GM19239 (cell line): Measurements from ENCODE around the gene SMIM36.
A peak's percentile ranks its signal among the peaks of the same experiment; 100 is the strongest.
"Not testable (repeated sequence)": the region's sequence is repeated elsewhere in the genome, so short reads cannot be mapped to it uniquely, and the experiment has no call there.

Source experiments
- DNase-seq: peaks from one replicate; pipeline ENCODE4 v3.0.0; 2011; ENCODE audit warnings: low spot score; ENCODE audit not compliant: insufficient read length
- FAIRE-seq: peaks from 2 replicates; lab custom pipeline; 2011; peaks lifted over from hg19 to GRCh38; lab: Jason Lieb, UNC

SMIM36 gene

GRCh38 chr17:55437159-55437605 lies 74.1 kb downstream of the SMIM36 start:
- peak; percentile 58 for DNase-seq
- no peak for FAIRE-seq

- FAIRE-seq: peak; percentile 91
- no peak for DNase-seq
These were observed 74.8 kb downstream of the SMIM36 start for GRCh38 chr17:55436224-55437158.

GRCh38 chr17:55435408-55435807 lies 75.8 kb downstream of the SMIM36 start:
- no peak for DNase-seq
- FAIRE-seq: no peak

- no peak for DNase-seq
- FAIRE-seq: no peak
These were observed 76.5 kb downstream of the SMIM36 start for GRCh38 chr17:55434721-55435120.

- FAIRE-seq: peak; percentile 18
- DNase-seq: no peak
These were observed 77.4 kb downstream of the SMIM36 start for GRCh38 chr17:55433629-55434422.

GRCh38 chr17:55433029-55433628 lies 78.1 kb downstream of the SMIM36 start:
- peak; percentile 11 for FAIRE-seq
- DNase-seq: no peak

GRCh38 chr17:55432358-55433028 lies 78.8 kb downstream of the SMIM36 start:
- DNase-seq (no peak), FAIRE-seq (no peak)

- DNase-seq, FAIRE-seq: not testable (repeated sequence)
These were observed 79.3 kb downstream of the SMIM36 start for GRCh38 chr17:55431914-55432313.

GRCh38 chr17:55430541-55431288 lies 80.5 kb downstream of the SMIM36 start:
- DNase-seq: no peak
- FAIRE-seq: no peak

- FAIRE-seq: no peak
- no peak for DNase-seq
These were observed 83.7 kb downstream of the SMIM36 start for GRCh38 chr17:55427587-55427882.

- peak; percentile 75 for FAIRE-seq
- DNase-seq: no peak
These were observed 84.2 kb downstream of the SMIM36 start for GRCh38 chr17:55426851-55427586.

- peak; percentile 75 for FAIRE-seq
These were observed 86.2 kb downstream of the SMIM36 start for GRCh38 chr17:55424893-55425540.

GRCh38 chr17:55423535-55423934 lies 87.7 kb downstream of the SMIM36 start:
- DNase-seq: no peak
- FAIRE-seq: no peak

More at GRCh38 chr17:55424893-55425540, 86.2 kb downstream of the SMIM36 start:
- no peak for DNase-seq

GRCh38 chr17:55422828-55423164 lies 88.5 kb downstream of the SMIM36 start:
- peak; percentile 14 for FAIRE-seq
- not testable (repeated sequence) for DNase-seq

GRCh38 chr17:55421179-55421934 lies 89.9 kb downstream of the SMIM36 start, which contains the start of gene MMD:
MMD (minus strand) TSS chr17:55421835; CDS start chr17:55421695, 140 bp downstream.
- no peak for FAIRE-seq

GRCh38 chr17:55420776-55421178 lies 90.5 kb downstream of the SMIM36 start:
- peak; percentile 62 for FAIRE-seq
- no peak for DNase-seq

More at GRCh38 chr17:55421179-55421934, 89.9 kb downstream of the SMIM36 start, which contains the start of gene MMD:
- no peak for DNase-seq

- peak; percentile 94 for FAIRE-seq
These were observed 91.0 kb downstream of the SMIM36 start for GRCh38 chr17:55420067-55420775.

More at GRCh38 chr17:55420067-55420775, 91.0 kb downstream of the SMIM36 start:
- no peak for DNase-seq
